ENCODE data around the gene IFRD2.
"Not testable (repeated sequence)": the region's sequence is repeated elsewhere in the genome, so short reads cannot be mapped to it uniquely, and the experiment has no call there.

The IFRD2 gene

DNA sequence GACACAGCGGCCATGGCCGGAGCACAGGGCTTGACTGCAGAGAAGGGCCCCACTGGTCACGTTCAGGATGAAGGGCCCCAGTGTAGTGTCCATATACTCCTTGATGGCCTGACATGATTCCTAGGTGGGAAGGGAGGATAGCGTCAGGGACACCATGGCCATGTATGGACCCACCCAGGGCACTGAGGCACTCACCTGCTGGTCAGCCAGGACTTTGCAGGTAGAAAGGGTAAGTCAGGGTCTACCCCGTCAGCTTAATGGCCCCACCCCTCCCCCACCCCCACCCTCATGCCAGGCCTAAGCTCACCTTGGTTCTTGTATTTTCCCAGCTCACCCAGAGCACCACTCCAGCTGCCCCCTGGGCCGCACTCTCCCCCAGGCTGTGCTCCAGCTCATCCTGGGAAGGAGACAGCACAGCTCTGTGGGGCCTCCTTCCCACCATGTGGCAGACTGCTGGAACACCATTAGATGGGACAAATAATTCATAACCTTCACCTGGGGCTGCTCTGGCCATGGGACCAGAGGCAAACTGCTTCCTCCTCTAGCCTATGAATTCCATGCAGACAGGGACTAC lies 8.5 kb upstream of the IFRD2 start:
- DNase-seq: no peak

DNA sequence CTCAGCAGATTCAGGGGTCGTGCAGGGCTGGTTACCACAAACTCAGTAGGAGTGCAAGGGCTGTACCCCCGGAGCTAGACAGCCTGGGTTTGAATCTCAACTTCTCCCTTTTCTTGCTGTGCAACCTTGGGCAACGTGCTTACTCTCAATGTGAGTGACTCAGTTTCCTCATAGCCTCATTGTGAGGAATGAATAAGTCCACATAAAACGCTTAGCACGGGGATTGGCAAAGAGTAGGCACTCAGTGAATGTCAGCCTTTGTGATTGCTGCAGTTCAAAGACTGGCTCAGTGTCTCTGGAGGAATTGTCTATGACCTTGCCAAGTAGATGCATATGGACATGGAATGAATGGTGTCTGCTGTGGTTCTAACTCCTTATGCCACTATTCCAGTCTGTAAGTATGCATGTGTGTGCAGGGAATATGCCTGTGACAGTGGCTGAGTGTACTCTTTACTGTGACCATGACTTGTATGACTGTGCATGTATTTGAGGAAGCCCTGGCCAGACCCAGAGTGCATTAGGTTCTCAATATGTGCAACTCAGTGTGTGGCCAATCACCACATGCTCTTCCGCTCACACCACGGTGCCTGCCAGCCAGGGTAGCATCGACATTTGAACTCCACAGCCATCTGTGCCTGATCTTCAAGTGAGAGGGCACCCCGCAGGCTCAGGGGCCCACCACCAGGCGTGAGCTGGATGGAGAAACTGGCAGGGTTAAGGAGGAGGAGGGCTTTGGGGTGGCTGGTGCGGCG lies 7.9 kb upstream of the IFRD2 start:
- no peak for DNase-seq

DNA sequence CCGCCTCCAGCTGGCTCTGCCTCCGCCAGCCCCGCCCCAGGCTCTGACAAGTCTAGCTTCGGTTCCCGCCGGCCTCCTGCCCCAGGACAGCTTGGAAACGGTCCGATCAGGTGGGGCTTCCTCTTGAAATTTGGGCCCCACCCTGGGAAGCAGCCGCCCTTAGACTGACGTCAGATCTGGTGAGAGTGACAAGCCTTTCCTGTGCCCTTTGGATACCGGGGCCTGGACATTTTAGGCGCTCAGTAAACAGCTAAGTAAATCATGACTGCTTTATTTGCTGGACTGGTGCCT lies 7.4 kb upstream of the IFRD2 start:
- DNase-seq: no peak

DNA sequence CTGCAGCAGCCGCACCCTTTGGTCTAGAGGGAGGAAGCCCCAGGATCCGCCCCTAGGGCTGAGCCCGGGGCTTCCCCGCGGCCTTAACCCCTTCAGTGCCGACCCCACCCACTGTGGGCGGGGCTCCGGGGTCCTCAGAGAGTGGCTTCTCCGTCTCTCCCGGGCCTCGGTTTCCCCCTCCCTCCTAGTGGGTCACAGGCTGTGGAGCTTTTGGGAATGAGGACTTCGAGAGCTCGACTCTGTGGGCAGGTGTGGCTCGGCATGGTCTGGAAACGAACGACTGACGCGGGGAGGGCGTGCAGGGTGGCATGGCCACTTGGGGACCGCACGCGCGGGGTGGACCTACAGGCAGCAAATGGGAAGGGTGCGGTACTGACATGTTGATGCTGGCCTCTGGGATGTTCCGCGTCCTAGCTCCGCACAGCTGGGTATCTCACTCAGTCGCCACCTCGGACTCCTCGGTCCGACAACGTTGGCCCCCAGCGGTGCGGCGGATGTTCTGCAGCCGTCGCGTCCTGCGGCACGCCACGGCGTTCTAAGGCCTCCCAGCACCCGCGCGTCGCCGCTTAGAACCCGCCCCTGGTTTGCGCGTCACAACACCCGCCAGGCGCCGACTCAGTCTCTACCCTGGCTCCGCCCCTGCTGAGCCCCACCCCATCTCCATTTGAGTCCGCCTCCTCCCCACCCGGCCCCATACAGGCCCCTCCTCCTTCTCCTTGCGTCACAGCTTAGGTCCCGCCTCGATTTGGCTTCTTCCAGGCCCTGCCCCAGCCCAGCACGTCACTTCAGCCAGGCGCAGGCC lies 6.8 kb upstream of the IFRD2 start, which contains the start of the genes HYAL3 and NAA80:
TSS of gene HYAL3 (minus strand) at position 570 of the 802 bp plus-strand sequence. CDS start 3,803 bp downstream, outside the sequence.
TSS of gene NAA80 (minus strand) at position 570 of the 802 bp plus-strand sequence. CDS start 1,942 bp downstream, outside the sequence.
- peak; percentile 80 for DNase-seq

DNA sequence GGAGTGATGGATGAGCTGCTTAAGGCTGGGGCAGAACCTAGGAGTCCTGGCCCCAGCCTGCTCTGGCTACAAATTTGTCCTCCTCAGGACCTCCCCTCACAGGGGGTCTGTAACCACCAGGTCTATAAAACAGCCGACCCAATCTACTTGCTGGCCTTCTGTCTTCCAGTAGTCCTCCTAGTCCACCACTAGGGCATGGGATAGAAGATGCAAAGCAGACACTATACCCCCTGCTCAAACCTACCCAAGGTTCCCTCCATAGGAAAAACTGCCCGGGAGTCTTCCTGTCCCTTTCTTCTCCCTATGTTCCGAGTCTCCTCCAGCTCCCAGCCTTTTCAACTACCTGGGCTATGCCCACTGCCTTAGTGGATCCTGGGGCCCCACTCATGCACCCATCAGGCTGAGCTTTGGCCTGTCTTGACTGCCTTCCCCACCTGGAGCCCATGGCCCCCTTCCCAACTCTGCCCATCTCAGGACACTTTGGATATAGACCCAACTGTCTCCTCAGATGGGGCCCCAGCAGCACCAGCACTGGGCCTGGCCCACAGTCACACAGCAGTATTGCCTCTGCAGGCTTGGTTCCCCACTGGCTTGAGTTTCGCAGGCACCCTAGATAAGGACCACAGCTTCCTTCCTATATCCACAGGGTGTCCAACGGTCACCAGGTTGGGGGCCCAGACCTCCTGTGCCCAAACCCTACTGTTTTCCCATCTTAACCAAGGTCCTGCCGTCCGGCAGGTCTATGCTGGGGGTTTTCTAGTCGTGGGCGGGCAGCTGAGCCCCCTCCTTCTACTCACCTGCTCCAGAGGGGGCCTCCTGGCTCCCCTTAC lies 5.9 kb upstream of the IFRD2 start:
- no peak for DNase-seq

DNA sequence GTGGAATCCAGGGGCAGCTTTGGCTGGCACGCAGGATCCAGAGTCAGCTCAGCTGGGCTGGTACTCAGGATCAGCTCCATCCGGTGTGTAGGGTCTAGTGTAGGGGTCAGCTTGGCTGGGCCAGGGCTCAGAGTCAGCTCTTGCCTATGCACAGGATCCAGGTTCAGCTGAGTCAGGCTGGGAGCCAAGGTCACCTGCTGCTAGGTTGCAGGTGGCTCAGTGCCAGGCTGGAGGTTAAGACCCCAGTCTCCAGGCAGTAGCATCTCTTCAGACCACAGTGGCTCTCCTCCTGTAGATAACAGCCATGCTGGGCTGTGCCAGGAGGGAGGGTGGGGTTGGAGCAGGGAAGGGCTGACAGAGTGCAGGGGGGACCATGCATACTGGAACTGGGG lies 5.2 kb upstream of the IFRD2 start:
- no peak for DNase-seq

DNA sequence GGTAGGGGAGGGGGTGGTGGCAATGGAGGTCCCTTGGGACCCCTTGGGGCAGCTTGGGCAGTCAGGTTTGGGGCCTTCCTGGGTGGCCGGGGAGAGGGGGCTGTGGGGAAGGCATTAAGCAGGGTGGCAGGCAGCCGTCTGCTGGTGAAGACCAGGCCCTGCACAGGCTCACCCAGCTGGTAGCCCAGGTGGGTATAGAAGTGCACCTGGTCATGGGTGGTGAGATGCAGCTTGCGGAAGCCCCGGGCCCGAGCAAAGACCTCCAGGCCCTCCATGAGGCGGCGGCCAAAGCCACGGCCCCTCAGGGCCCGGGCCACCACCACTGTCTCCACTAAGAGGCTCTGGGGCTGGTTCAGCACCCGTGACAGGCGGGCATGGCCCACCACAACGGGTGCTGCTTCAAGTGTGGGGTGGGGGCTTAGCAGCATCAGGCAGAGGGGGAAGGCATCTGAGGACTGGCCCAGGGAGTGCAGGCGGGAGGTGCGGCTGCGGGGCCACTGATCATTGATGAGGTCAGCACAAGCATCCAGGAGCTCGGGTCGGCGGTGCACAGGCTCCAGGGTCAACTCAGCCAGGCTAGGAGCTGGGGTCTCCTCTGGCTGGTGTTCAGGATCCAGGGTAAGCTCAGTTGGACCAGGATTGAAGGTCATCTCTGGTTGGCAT lies 4.6 kb upstream of the IFRD2 start:
- no peak for DNase-seq

DNA sequence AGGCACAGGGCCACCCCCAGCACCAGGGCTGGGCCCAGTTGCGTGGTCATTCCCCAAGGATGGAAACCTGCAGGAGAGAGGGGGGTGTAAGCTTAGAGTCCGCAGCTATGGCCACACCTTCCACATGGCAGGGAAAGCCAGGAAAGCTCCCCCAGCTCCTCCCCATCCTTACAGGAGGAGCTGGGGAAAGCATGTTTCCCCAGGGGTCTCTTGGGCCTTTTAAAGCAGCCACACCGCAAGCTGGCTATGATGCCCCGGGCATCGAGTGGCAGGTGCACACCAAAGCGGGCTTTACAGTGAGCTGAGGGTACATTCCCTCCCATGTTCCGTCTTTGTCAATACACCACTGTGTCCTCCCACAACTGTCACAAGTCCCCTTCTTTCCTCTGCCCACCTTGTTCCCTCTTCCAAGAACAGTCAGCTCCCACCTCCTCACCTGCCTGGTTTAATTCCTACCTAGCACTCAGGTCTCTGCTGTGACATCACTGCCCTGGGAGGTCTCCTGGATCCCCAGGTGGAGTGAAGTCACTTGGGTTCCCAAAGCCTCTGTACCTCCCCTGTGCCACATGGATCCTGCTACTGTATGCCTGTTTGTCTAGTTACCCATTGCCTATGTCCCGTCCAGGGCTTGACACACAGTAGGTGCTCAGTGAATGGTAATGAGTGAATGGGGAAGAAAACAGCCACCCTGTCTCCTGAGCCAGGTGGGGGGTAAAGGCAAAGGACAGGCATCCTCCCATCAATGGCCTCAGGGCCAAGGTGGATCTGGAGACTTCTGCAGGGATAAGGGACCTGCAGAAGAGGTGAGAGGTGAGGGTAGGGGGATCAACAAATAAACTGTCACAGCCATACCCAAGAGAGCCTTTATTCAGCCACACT lies 3.6 kb upstream of the IFRD2 start:
- DNase-seq: no peak

DNA sequence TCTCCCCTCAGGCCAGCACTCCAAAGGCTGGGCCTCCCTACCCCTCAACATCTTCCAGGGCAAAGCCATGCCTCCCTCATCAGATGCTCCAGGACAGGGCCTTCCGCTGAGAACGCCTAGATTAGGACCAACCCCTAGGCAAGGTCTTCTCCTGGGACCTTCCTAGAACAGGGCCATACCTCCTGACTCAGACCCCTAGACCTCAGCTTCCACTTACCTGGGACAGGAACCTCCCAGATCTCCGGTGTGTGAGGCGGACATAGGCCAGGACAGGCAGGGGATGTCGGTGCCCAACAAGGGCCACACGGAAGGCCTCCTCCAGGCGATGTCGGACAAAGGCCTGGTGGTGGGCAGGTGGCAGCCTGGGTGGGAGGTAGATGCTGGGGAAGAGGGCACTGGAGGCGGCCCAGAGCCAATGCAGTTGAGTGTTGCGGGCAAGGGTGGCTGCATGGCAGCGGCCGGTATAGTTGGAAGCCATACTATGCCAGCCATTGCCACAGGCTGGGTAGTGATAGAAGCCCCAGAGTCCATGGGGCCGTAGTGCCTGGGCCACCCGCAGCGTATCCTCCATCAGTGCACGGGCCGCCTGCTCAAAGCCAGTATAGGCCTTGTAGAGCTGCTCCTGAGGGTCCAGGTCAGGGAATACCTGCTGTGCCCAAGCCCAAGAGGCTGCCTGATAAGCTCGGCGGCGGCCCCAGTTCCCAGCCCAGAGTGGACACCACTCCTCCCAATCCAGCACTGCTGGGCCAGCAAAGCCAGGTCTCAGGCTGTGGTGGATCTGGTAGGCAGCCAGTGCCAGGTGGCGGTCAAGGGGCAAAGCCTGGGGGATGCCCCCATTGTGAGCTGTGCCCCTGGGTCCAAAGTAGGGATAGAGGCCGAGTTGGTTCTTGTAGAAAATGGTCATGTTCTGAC lies 2.5 kb upstream of the IFRD2 start:
- DNase-seq: no peak

DNA sequence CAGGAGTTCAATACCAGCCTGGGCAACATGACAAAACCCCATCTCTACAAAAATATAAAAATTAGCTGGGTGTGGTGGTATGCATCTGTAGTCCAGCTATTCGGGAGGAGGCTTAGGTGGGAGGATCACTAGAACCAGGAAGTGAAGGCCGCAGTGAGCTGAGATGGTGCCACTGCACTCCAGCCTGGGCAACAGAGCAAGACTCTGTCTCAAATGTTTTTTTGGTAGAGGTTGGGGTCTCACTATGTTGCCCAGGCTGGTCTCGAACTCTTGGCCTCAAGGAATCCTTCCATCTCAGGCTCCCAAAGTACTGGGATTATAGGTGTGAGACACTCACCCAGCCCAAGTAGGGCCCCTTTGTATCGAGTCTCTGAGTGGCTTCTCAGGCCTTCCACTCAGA lies 1.9 kb upstream of the IFRD2 start:
- DNase-seq: no peak

DNA sequence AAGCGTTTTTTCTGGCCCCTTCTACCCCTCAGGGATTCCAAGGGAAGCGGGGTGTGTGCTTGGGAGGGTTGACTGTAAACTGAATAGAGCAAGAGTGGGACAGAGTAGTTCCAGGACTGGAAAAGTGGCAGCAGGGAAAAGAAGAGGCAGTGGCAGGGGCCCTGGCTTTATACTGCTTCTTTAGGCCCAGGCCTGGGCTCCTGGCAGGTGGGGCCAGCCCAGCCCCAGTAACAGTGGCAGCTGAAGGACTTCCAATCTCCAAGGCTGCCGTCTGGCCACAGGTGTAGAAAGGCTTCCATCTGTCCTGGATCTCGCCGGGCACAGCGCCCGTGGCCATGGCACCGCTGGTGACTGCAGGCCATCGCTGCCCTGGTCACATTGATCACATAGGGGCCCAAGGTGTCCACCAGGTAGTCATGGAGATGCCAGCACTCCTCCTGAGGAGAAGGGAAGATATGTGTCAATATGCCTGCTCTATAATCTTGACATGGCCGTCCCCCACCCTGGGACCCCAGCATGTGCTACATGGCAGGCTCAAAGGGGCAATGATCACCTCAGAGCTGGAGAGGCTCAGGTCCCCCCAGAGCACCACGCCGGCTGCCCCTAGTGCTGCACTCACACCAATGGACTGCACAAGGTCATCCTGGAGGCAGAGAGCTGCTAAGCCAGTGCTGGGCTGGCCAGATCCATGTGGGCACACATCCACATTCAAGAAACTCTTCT lies 1.0 kb upstream of the IFRD2 start:
- no peak for DNase-seq

DNA sequence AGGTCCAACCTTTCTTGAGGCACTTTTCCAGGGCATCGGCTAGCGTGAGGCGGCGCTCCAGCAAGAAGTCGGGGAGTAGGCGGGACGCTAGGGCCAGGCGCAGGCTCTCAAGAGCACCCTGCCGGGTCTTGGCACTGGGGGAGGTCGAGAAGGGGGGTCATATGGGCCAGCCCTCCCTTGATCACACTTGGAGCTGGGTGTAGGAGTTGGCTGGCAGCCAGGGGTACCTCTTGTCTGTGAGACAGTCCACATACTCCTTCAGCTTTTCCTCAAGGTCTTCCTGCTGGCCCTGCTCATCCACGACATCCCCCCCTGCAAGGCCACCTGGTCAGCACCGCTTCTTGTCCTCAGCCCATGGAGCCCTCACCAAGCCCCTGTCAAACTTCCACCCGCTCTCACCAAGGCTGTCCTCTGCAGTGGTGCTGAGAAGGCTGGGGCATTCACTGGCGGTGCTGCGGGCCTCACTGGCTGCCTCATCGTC lies 2.0 kb downstream of the IFRD2 start:
- no peak for DNase-seq

DNA sequence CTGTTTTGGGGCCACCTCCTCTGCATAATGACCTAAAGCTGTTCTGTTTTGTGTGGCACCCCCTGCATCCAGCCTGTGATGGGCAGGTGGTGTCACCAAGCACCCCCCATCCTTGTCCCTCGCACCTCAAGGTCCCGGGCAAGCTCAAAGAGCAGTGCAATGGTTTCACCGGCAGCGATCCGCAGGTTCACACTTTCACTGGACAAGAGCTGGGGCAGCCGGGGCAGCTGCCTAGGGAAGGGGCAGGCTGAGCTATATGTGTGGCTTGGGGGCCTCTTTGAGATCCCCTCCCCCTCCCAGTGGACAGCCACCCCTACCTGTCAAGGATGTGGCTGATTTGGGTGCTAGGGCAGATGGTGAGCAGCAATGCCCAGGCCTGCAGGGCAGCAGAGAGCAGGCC lies 3.1 kb downstream of the IFRD2 start:
- DNase-seq: no peak

DNA sequence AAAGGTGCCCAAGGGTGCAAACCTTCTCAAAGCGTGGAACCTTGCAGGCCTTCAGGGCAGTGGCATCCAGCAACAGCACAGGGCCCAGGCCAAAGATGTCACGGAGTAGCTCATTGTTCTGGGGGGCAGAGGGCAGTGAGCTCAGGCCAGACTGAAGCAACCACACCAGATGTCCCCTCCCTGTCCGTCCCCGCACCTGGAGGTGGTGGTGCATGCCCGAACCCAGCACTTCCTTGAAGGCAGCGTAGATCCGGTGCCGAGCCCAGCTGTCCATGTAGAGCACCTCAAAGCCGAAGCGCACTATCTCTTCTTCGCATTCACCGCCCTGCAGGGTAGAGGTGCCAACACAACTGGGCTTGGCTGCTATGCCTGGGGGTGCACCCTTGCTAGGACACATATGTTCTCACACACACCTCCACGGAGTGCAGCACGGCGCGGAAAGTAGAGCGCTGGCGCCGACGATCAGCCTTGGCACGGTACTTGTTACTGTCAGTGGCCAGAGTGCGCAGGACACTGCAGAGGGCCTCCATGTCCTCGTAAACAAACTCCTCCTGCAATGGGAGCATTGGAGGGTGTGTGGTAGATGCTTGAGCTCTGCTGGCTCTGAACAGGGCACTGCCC lies 3.7 kb downstream of the IFRD2 start:
- DNase-seq: no peak

DNA sequence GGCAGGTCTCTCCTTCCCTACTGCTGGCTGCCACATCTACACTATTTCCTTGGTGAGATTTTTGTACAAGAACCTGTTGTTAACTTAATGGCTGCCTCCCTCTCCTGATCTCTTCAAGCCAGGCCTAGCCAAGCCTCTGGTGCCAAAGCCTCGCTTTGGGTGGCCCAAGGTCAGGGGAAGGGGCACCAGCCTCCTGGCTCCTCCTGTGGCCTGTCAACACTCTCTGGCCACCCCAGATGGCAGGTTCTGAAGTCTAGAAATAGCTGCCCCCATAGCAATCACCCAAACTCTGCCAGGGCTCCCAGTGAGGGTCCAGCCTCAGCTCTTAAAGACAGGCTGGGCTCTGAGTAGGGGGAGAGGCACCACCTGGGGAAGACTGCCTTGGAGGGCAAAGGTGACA lies 5.0 kb downstream of the IFRD2 start:
- DNase-seq: no peak

DNA sequence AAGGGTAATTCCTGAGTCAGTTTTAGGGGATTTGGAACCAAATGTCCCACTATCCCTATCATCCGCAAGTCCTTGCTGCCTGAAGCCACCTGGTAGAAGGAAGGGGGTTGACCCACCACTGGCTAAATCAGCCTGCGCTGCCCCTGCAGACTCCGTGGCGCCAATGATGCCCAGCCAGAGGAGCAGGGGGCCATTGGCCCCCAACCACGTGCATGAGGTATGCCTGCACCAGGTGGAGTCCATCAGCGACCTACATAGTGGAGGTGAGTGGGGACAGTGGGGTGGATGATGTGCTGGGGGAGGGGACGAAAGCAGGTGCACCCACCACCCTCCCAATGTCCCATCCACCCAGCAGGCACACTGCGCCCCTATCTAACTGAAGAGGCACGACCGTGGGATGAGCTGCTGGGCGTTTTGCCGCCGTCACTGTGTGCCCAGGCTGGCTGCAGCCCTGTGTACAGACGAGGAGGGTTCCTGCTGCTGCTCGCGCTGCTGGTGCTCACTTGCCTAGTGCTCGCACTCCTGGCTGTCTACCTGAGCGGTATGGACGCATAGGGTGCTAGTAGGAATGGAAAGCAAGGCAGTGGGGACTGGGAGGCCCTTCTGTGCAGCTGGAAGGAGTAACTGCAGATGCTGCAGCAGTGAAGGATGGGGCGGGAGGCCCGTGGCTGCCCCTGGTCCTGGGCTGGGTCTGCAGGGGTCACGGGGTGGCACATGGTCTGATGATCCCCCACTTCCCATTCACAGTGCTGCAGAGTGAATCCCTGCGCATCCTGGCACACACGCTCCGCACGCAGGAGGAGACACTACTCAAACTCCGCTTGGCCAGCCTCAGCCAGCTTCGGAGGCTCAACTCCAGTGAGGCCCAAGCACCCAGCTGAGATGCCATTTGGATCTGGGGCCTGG lies 5.7 kb downstream of the IFRD2 start:
- DNase-seq: no peak

DNA sequence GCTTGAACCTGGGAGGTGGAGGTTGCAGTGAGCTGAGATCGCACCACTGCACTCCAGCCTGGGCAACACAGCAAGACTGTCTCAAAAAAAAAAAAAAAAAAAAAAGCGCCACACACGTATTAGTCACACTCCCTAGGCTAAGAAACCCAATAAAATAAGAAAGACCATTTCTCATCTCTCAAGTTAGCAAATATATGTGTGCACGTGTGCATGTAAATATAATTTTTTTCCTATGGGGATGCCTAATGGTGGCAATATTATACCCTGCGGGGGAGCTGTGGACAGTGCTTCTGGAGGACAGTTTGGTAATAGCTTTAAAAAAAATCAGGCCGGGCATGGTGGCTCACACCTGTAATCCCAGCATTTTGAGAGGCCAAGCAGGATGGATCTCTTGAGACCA lies 8.1 kb downstream of the IFRD2 start:
- DNase-seq: not testable (repeated sequence)
